Superior temporal gyrus (tissue), 1 donor: ENCODE measurements around the gene FAM222B.

Experiments
- DNase-seq: peaks from one replicate; pipeline ENCODE4 v3.0.0-alpha.2; 2016; ENCODE audit errors: extremely low spot score

FAM222B gene

DNA sequence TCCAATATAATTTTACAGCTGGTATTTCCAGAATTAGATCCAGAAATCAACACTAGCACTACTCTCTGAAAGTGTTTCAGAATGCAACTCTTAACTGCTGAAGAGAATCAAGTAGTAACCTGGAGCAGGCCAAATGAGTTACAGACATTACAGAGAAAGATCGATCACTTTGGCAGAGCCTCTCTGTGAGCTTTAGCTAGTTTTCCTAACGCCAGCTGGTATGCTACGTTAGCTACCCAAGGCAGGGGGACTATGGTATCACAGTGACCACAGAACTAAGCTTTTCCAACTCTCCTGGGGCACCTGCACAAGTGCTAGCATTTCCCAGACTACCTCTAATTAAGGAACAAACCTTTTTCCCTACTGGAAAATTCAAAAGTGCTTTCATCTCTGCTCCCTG lies 68.4 kb downstream of the FAM222B start:
- no peak for DNase-seq

DNA sequence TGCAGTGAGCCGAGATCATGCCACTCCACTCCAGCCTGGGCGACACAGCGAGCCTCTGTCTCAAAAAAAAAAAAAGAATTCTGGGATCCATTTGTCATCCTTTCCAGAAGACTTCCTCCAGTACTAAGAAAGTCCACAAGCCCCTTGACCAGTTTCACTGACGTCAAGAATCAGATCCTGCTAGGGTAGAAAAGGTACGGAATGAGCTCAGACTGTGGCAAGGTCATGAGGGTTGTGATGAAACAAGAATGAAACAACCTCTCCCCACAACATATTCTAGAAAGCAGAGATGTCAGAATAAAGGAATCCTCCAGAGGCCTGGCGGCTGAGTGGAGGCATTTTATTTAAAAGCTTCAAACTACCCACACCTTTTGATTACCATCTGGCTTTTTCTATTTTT lies 68.9 kb downstream of the FAM222B start:
- DNase-seq, result no peak

DNA sequence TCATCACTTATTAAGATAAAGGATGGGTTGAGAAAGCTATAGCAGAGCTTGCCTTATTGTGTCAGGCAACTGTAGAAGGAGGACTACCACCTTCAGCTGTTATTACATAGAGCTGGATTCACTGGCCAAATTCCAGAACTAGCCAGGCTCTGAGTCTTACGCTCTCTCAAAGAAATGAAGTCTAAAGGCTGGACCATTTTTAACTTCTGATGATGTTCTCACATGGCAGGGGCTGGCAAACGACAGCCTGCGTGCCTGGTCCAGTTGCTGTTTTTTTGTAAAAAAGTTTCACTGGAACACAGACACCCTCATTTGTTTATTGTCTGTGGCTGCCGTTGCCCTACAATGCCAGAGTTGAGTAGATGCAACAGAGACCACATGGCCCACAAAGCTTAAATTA lies 77.6 kb downstream of the FAM222B start:
- peak; percentile 57 for DNase-seq

DNA sequence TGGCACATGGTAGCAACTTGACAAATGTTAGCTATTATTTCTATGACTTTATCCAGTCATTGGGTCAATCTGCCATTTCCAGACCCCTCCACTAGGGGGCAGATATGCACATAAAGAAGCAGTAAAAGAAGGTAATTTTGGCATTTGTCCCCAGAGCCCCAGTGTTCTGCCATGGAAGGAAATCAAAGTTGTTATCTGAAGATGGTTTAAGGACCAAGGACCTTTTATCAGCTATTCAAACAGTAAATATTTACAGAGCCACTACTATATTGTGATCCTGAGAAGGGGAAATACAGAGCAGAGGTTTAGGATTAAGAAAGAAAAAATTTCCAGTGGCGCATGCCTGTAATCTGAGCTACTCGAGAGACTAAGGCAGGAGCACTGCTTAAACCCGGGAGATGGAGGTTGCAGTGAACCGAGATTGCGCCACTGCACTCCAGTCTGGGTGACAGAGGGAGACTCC lies 78.8 kb downstream of the FAM222B start:
- peak; percentile 93 for DNase-seq

DNA sequence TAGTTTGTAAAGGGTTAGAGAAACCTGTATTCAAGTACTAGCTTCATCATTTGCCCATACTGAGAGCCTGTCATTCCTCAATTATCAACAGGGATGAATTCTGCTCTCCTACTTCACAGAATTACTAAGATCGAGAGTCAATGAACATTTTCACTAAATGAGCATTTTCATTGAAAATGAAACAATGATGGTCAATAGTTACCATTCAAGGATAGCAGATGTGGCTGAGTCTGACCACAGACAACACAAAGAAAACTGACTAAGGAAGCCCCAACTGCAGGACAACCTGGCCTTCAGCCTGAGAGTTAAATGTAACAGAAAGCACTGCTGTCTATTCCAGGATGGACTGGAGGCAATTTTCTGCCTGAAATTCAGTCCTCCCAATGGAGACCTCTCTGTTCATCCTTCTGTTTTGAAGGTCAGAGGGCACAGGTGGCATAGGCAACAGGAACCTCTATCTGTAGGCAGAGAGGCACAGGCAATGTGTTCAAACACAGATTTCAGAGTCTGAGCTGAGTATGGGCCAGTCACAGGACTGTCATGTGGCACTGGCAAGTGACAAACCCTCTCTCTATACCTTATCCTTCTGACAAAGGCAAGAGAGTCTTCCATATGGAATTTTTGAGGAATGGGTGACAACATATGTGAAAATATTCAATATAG lies 79.3 kb downstream of the FAM222B start:
- no peak for DNase-seq

DNA sequence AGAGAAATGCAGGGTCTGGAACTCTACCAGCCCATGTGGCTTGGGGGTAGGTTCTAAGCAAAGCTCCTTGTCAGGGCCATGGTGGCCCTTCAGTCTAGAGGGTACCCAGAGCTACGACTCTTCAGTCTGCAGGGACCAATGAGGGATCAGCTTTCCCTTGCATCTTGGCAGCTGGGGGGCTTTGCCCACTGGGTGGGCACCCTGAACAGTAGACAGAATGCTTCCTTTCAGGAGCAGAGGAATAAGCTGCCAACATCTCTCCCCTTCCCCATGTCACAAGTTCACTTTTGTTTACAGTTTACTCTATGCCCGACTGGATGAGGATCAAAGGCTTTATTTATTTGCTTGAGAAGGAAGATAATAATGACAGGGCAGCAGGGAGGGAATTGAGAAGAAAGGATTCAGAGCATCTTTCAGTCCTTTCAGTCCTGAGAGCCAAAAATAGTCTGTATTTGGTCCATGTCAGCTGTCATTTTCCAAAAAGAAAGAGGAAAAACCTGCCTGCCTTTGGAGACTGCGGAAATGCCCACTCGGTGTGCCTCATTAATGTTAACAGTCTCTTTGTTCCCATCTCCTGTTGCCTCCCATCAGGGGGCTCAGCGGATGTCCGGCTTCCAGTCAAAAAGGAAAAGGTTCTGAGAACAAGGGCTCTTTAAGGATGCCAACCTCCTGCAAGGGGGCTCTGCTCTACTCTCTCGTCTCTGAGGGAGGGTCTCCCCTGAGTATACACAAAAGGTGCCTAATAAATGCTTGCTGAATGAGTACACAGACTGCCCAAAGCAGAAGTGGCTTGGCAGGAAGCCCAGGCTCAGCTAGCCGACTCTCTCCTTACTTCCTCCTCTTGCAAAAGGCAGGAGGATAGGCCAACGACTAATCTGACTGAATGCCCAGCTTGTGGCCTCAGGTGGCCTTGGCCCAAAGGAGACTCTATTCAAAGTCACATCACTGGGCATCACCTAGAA lies 81.7 kb downstream of the FAM222B start:
- no peak for DNase-seq

DNA sequence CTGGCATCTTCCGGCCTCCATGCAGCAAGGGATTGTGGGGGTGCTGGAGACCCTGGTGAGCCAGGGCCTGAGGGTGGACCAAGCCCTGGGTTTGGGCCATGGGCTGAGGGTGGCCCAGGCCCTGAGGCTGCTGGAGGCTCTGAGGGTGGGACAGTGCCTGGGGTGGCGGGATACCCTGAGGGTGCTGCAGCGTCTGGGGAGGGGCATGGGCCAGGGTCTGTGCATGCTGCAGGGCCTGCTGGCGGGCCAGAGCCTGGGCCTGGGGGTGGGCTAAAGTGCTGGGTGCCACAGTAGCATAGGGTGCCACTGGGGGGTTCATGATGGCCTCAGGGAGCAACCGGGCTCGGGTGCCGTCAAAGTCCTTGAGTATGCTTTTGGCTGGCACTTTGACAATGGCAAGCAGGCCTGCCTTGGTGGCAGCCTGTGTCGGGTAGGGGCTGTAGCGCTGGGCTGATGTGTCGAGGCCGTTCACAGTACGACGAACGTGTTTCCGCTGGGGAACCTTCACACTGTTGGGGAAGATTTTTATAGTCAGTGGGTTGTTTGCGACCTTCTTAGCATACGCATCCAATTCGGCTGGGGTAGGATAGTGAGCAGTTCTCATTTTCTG lies 83.2 kb downstream of the FAM222B start:
- DNase-seq, result no peak

DNA sequence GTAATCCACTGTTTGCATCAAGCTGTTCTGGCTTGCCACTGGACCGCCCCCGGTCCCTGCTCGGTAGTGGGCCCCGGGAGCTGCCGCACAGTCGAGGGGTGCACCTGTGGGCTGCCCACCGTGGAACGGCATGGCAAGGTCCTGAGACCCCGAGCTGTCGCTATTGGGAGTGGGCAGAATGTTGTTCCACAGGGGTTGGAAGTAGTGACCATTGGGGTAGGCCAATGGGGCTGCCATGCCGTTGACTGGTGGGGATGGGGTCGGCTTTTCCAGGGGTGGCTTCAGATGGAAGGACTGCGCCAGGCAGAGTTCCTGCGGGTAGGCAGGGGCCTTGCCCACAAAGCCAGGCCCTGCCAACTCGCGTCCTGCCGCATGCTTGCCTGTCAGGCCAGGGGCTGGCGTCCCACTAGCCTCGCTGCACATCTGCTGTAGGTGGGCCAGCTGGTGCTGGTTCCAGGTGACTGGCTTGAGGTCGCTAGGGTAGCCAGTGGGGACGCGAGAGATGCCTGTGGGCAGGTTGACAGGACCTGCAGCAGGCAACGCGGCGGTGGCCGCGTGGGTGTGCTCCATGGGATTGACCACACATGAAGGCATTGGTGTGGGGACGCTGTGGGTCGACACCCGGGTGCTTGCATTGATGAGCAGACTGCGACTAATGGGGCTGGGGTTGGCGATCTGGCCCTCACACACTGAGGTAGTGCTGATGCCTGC lies 84.0 kb downstream of the FAM222B start:
- no peak for DNase-seq

DNA sequence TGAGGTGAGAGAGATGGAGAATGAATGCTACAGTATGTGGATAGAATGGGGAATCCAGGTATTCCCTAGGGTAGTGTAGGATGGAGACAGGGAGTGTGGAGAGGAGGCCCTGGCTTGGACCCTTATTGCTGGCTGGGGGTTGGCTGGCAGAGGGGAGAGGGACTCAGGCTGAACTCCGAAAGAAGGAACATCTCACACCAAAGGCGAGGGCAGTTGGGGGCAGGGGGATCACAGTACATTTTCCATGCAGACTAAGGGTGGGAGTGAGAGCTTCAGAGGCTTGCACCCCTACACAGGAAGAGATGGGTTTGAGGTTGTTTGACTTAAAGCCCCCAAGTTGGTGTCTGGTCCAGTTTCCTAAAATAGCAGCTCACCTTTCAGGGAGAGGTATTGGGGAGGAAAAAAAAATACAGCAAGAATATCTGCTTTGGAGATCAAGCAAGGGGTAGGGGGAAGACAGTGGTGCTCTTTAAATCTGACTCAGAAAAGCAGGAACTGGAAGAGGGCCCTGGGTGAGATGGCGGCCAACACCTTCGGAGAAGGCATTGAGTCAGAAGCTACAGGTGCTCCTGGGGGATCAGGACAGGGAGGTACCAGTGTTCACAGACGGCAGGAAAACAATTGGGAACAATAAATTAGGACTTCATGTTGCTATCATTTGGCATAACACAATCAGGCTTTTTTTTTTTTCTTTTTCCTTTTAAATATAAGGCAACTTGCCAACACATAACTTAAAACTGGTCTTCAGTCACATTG lies 86.4 kb downstream of the FAM222B start:
- DNase-seq, result no peak

DNA sequence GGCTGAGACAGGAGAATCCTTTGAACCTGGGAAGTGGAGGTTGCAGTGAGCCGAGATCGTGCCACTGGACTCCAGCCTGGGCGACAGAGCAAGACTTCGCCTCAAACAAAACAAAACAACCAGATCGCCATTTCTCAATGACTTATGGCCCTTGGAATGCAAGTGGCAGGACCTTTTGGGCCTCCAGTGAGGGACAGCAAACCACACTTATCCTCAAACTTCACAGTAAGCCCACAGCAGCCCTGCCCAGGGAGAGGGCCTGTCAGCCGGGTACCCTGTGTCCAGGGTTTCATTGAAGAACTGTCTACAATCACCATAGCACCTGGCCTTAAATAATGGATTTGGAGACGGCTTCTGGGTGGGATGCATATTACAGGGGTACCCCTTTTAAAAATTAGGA lies 87.1 kb downstream of the FAM222B start:
- DNase-seq, result no peak

DNA sequence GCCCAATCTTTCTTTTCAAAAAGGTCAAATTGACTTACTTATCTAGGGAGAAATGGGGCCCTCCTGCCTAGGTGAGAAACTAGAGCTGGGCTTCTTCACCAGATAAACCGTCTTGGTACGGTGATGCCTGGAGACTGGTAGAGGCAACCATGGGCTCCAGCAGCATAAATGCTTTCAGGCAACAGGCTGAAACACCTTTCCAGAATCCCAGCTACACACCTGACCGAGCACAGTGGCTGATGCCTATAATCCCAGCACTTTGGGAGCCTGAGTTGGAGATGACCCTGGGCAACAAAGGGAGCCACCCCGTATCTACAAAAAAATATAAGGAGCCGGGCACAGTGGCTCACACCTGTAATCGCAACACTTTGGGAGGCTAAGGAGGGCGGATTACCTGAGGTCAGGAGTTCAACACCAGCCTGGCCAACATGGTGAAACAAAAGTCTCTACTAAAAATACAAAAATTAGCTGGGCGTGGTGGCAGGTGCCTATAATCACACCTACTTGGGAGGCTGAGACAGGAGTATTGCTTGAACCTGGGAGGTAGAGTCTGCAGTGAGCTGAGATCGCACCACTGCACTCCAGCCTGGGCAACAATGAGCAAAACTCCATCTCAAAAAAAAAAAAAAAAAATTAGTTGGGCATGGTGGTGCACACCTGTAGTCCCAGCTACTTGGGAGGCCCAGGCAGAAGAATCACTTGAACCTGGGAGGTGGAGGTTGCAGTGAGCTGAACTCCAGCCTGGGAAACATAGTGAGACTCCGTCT lies 90.8 kb downstream of the FAM222B start:
- no peak for DNase-seq

DNA sequence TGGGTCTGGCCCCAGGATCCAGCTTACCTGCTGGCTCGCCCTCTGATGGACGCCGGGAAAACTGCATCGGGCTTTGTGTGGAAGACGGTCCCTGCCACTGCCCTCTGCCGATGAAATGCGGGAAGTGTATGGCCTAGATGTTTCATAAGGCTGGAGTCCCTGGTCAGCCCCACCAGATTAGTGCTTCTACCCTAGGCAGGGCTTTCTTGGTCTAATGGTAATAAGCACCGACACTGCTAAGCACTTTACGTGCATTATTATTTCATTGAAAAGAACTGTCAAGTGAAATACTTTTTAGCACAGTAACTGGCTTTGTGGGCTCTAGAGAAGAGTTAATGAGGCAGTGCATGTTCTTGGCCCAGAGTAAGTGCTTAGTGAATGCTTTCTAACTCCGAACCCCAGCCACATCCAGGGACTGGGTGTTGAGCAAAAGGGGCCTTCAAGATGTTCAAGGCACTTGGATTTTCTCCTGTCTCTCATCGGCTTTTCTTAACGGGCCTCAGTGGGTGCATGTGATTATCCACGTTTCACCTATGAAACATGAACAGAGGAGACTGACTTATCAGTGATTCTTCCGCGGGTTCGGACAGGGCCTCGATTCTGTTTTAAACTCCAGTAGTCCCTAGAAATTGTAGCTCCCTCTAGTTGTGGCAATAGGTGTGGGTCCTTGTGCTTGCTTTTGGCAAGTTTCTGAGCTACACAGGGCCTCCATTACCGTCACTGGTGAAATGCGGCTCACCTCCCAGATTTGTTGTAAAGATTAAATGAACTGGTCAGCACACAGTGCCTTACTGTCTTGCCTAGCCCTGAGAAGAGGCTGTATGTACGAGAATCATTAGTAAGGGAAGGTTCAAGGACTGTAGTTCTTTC lies 92.2 kb downstream of the FAM222B start:
- DNase-seq, result peak; percentile 96

DNA sequence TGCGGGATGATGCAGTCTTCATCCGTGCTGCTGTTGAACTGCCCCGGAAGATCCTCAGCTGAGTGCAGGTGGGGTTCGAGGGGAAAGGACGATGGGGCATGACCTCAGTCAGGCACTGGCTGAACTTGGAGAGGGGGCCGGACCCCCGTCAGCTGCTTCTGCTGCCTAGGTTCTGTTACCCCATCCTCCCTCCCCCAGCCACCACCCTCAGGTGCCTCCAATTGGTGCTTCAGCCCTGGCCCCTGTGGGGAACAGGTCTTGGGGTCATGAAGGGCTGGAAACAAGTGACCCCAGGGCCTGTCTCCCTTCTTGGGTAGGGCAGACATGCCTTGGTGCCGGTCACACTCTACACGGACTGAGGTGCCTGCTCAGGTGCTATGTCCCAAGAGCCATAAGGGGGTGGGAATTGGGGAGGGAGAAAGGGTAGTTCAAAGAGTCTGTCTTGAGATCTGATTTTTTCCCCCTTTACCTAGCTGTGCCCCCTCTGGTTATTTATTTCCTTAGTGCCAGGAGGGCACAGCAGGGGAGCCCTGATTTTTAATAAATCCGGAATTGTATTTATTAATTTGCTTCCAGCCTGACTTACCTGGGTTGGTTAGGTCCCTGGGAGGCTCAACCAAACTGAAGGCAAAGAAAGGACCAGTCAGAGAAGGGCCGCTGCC lies 92.9 kb downstream of the FAM222B start:
- no peak for DNase-seq

DNA sequence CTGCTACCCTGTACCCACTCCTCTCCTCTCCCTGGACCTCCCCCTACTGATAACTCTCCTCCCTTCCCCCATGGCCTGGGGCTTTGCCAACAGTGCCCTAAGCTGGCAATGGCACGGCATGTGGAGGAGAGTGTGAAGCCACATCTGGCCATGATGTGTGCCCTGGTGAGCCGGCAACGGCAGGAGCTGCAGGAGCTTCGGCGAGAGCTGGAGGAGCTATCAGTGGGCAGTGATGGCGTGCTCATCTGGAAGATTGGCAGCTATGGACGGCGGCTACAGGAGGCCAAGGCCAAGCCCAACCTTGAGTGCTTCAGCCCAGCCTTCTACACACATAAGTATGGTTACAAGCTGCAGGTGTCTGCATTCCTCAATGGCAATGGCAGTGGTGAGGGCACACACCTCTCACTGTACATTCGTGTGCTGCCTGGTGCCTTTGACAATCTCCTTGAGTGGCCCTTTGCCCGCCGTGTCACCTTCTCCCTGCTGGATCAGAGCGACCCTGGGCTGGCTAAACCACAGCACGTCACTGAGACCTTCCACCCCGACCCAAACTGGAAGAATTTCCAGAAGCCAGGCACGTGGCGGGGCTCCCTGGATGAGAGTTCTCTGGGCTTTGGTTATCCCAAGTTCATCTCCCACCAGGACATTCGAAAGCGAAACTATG lies 93.6 kb downstream of the FAM222B start:
- DNase-seq, result peak; percentile 11

DNA sequence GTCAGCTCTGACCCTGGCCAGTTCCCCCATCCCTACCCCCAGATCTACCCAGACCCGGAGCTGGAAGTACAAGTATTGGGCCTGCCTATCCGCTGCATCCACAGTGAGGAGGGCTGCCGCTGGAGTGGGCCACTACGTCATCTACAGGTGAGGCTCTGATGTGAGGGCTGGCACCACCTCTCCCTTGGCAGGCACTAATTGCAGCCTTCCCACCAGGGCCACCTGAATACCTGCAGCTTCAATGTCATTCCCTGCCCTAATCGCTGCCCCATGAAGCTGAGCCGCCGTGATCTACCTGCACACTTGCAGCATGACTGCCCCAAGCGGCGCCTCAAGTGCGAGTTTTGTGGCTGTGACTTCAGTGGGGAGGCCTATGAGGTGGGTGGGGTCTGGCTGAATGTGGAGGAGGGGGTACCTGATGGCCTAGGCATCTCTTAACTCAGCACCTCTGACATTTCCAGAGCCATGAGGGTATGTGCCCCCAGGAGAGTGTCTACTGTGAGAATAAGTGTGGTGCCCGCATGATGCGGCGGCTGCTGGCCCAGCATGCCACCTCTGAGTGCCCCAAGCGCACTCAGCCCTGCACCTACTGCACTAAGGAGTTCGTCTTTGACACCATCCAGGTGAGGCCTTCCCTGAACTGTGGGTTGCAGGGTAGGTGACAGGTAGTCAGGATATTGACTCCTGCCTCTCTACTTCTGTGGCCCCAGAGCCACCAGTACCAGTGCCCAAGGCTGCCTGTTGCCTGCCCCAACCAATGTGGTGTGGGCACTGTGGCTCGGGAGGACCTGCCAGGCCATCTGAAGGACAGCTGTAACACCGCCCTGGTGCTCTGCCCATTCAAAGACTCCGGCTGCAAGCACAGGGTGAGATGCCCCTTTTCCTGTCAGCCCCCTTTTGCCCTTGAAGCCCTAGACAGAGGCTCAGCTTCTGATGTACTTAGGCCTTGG lies 94.5 kb downstream of the FAM222B start:
- no peak for DNase-seq

DNA sequence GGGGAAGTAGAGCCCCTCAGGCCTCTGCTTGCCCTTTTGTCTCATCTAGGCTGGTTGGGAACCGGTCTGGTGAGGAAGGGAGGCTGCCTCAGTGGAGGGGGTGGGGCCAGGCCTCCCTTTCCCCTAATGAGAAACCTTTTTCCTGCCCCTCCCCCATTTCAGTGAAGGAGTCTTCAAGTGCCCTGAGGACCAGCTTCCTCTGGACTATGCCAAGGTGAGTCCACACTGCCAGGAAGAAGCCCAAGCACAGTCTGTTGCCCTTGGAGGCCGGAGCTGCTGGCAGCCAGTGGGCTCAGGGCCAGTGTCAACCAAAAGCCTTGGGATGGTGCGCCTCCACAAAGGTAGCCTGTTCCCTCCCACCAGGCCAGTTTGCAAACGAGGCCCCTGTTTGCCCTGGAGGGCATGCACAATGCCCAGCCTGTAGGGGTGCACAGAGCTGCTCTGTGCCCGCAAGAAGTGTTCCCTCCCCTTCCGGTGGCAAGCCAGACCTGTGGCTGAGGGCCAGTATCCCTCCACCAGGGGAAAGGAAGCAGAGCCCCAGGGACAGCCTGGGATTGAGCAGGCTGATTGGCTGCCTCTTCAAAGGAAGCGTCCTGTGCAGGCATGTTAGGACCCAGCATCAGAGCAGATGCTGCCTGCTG lies 95.4 kb downstream of the FAM222B start:
- peak; percentile 76 for DNase-seq

DNA sequence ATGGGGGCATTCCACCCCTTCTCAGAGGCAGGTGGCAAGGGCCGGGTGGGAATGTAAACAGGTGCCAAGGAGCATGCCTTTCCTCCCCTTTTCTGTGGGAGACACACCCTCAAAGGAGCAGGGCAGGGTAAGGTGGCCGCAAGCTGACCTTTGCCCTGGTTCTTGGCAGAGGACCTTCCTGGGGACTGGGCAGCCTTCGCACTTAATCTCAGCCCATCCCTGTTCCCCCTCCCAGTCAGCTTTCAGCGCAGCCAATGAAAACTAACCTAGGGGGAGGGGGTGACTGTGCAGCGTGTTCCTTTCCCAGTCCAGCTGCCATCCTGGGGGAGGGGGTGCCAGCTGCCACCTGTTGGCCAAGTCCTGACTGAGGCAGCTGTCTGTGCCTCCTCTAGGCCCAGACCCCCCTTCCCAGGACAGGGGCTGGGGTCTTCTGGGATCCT lies 96.0 kb downstream of the FAM222B start:
- DNase-seq, result peak; percentile 69
